Measurements from ENCODE around the gene MCAM. TPM values are rescaled to one million over a fixed set of nuclear protein-coding genes. Genes with fewer than 3 reads are reported as not detected.

MCAM gene
- total RNA-seq, 2 experiments from 2014 or later: 6.5 to 6.6 TPM

DNA sequence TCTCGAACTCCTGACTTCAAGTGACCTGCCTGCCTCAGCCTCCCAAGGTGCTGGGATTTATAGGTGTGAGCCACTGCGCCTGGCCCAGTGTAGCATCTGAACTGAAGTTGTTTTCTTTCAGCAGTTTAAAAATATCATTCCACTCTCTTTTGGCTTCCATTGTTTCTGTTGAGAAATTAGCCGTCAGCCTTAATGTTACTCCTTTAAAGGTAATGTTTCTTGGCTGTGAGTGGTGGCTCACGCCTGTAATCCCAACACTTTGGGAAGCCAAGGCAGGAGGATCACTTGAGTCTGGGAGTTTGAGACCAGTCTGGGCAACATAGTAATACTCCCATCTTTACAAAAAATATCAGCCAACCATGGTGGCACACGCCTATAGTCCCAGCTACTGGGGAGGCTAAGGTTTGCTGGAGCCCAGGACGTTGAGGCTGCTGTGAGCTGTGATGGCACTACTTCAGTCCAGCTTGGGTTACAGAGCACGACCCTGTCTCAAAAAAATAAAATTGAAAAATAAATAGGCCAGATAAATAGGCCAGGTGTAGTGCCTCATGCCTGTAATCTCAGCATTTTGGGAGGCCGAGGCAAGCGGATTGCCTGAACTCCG lies 25.9 kb downstream of the MCAM start:
- Mint-ChIP-seq H3K36me3 (ENCODE audit: low read depth) (peaks cover 41% of the 10 kb centered on the region), H3K27ac (no peak overlapping the region), H3K27me3 (no peaks in the 10 kb centered on the region), H3K4me3 (no peak overlapping the region), H3K4me1 (peaks cover 2% of the 10 kb centered on the region), H3K9me3 (peaks cover 3% of the 10 kb centered on the region)
- no peak for DNase-seq
- POLR2A ChIA-PET: no interaction called here
- CTCF ChIA-PET: interaction anchor here (2.4 kb wide), 1 partner anchor 32 kb away, joined by 9 read pairs; no protein-coding TSS in a partner anchor

DNA sequence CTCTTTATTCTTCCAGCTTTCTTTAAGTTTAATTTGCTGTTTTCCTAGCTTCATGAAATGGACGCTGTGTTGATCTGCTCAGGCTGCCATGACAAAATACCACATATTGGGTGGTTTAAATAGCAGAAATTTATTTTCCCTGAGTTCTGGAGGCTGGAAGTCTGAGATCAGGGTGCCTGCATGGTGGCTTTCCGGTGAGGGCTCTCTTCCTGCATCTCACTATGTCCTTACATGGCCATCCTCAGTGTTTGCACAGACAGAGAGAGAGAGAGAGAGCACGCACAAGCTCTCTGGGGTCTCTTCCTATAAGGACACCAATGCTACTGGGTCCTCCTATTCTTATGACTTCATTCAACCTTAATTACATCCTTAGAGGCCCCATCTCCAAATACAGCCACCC lies 28.7 kb downstream of the MCAM start:
- POLR2A ChIA-PET: interaction anchor here (0.7 kb wide), 1 partner anchor 29 kb away, joined by 3 read pairs; no protein-coding TSS in a partner anchor

DNA sequence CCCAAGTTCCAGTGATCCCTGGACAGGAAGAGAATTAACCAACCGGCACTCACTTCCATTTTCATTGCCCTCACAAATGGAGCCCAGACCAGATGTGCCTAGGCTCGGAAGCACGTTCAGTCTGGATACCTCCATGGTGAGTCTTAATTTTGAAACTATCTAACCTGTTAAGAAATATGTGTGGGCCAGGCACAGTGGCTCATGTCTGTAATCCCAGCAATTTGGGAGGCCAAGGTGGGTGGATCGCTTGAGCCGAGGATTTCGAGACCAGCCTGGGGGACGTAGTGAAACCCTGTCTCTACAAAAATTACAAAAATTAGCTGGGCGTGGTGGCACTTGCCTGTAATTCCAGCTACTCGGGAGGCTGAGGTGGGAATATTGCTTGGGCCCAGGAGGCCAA lies 31.5 kb downstream of the MCAM start:
- Mint-ChIP-seq H3K36me3 (ENCODE audit: low read depth) (peaks cover 41% of the 10 kb centered on the region), H3K27me3 (no peaks in the 10 kb centered on the region), H3K9me3 (no peaks in the 10 kb centered on the region), H3K27ac (no peak overlapping the region), H3K4me3 (no peak overlapping the region), H3K4me1 (peaks cover 28% of the 10 kb centered on the region)
- POLR2A ChIA-PET: interaction anchor here (1.3 to 1.6 kb wide), 2 partner anchors 21 to 22 kb away, joined by 3 to 8 read pairs; no protein-coding TSS in a partner anchor
- no peak for DNase-seq
- CTCF ChIA-PET: interaction anchor here (1.1 to 5.8 kb wide), 8 partner anchors 22 to 203 kb away, joined by 3 to 74 read pairs (median 4); partner anchors contain the start of gene CBL

More for the DNA sequence above, 28.7 kb downstream of the MCAM start:
- H3K36me3 Mint-ChIP-seq (ENCODE audit: low read depth): peaks cover 53% of the 10 kb centered on the region
- H3K9me3 Mint-ChIP-seq: peaks cover 3% of the 10 kb centered on the region
- DNase-seq: no peak
- peaks cover 15% of the 10 kb centered on the region for H3K4me1 Mint-ChIP-seq
- H3K4me3 Mint-ChIP-seq: no peak overlapping the region
- no peak overlapping the region for H3K27ac Mint-ChIP-seq
- no peaks in the 10 kb centered on the region for H3K27me3 Mint-ChIP-seq
- CTCF ChIA-PET: interaction anchor here (1.3 kb wide), 1 partner anchor 33 kb away, joined by 4 read pairs; no protein-coding TSS in a partner anchor

DNA sequence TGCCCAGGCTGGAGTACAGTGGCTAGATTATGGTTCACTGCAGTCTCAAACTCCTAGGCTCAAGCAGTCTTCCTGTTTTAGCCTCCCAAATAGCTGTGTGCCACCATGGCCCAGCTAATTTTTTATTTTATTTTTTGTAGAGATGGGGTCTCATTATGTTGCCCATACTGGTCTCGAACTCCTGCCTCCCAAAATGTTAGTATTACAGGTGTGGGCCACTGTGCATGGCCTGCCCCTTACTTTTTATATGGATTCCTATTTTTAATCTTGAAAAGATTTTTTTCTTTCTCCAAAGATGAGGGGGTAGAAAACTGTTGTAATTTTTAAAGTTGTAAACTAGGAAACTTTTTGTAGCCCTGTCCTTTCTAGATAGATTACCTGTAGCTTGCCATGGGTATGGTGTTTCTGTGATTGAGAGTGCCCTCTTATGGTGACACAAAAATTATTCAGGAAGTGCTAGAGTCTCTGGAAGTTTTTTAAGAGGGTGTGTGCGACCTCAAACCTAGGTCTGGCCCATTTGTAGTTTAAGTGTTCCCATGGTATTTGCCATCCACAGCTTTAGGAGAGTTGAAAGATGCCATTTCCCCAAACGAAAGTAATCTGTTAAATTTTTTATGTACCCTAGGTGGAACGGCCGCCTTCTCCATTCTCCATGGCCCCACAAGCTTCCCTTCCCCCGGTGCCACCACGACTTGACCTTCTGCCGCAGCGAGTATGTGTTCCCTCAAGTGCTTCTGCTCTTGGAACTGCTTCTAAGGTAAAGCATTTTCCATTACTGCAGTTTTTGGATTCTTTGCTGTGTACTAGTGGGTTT lies 32.4 kb downstream of the MCAM start:
- no peaks in the 10 kb centered on the region for H3K9me3 Mint-ChIP-seq
- H3K27me3 Mint-ChIP-seq: no peaks in the 10 kb centered on the region
- H3K4me3 Mint-ChIP-seq: no peak overlapping the region
- H3K4me1 Mint-ChIP-seq: peaks cover 28% of the 10 kb centered on the region
- ChIA-PET CTCF (interaction anchor here (0.7 to 5.8 kb wide), 22 partner anchors 8 to 217 kb away, joined by 3 to 74 read pairs (median 4); partner anchors contain the start of genes CBL and VPS11), POLR2A (interaction anchor here (1.3 to 3.2 kb wide), 3 partner anchors 20 to 78 kb away, joined by 3 to 25 read pairs (median 8); partner anchors contain the start of gene CBL)
- H3K27ac Mint-ChIP-seq: peak overlapping the region; percentile 12
- peaks cover 42% of the 10 kb centered on the region for H3K36me3 Mint-ChIP-seq (ENCODE audit: low read depth)
- DNase-seq: no peak

DNA sequence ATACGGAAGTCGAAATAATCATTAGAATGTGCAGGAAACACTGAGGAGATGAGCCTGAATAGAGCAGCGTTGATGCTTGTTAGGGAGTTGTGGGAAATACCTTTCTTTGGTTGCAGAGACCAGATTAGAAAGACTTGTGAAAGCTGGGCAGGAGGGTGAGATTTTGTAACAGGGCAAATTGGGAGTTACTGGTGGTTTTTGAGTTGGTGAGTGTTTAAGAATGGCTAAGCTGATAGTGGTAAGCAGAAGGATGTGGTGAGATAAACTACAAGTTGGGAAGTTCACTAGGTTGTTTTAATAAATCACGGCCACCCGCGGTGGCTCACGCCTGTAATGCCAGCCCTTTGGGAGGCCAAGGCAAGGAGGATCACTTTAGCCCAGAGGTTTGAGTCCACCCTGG lies 34.4 kb downstream of the MCAM start:
- no peak for DNase-seq
- Mint-ChIP-seq H3K27me3 (no peaks in the 10 kb centered on the region), H3K27ac (peak overlapping the region; percentile 5), H3K36me3 (ENCODE audit: low read depth) (peaks cover 45% of the 10 kb centered on the region), H3K4me3 (no peak overlapping the region), H3K9me3 (no peaks in the 10 kb centered on the region), H3K4me1 (peaks cover 28% of the 10 kb centered on the region)
- POLR2A ChIA-PET: interaction anchor here (1.0 to 3.2 kb wide), 5 partner anchors 16 to 76 kb away, joined by 3 to 25 read pairs (median 4); partner anchors contain the start of gene CBL
- CTCF ChIA-PET: interaction anchor here (1.2 to 5.8 kb wide), 6 partner anchors 10 to 113 kb away, joined by 3 to 74 read pairs (median 12); partner anchors contain the start of genes CBL and NLRX1

DNA sequence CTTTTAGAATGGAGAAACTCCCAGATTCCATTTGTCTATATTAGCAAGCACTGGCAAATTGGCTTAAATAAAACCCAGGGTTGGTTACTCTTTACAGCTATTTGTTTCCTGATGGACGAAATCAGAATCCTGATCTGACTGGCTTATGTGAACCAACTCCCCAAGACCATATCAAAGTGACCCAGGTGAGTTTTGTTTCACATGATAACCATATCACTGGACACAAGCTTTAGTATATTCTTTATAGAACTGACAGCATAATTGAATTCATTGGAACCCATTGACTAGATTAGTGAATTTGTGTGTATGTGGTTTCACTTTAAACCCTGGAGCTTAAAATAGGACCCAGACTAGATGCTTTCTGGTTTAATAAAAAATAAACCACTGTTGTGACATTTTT lies 39.3 kb downstream of the MCAM start:
- H3K27ac Mint-ChIP-seq: no peak overlapping the region

DNA sequence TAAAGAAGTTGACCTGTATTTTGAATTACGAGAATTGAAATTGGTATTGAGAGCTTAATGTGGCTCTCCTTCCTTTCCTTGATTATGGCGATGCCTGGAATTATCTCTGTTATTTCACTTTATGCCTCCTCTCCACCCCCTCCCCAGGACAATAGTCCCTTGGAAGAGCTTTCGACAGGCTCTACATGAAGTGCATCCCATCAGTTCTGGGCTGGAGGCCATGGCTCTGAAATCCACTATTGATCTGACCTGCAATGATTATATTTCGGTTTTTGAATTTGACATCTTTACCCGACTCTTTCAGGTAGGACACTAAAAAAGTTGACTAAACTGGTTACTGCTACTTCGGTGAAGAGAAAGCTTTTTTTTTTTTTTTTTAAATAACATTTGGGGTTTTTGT lies 43.2 kb downstream of the MCAM start:
- POLR2A ChIA-PET: no interaction called here

More for the DNA sequence above, 39.3 kb downstream of the MCAM start:
- ChIA-PET POLR2A (interaction anchor here (1.1 kb wide), 2 partner anchors 65 to 71 kb away, joined by 3 to 5 read pairs; partner anchors contain the start of gene CBL), CTCF (interaction anchor here (1.2 to 2.6 kb wide), 5 partner anchors 11 to 72 kb away, joined by 3 to 13 read pairs (median 6); partner anchors contain the start of gene CBL)
- Mint-ChIP-seq H3K4me1 (peaks cover 8% of the 10 kb centered on the region), H3K27me3 (no peaks in the 10 kb centered on the region), H3K36me3 (ENCODE audit: low read depth) (peaks cover 54% of the 10 kb centered on the region), H3K9me3 (no peaks in the 10 kb centered on the region), H3K4me3 (no peak overlapping the region)
- no peak for DNase-seq

DNA sequence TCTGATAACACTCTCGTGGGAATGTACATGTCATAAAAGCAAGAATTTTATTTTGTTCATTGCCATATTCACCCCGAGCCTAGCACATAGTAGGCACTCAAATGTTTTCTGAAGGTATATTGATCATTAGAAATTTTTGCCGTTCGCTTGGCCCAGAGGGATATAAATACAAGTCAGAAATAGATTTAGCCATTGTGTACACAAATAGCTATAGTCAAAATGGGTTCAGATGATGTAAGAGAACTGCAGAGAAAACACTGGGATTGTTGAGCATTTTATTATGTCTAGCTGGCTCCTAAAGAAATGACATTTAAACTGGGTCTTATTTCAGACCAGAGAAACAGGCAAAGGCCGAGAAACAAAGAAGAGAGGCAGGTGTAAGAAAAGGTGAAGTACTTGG lies 49.3 kb downstream of the MCAM start:
- CTCF ChIA-PET: interaction anchor here (1.2 to 2.7 kb wide), 3 partner anchors 17 to 98 kb away, joined by 3 to 20 read pairs (median 4); partner anchors contain the start of gene CBL
- H3K36me3 Mint-ChIP-seq (ENCODE audit: low read depth): peaks cover 20% of the 10 kb centered on the region
- H3K27me3 Mint-ChIP-seq: no peaks in the 10 kb centered on the region
- DNase-seq: no peak
- H3K4me1 Mint-ChIP-seq: peaks cover 35% of the 10 kb centered on the region
- H3K4me3 Mint-ChIP-seq: no peak overlapping the region
- H3K27ac Mint-ChIP-seq: no peak overlapping the region
- H3K9me3 Mint-ChIP-seq: no peaks in the 10 kb centered on the region
- POLR2A ChIA-PET: no interaction called here

More for the DNA sequence above, 43.2 kb downstream of the MCAM start:
- no peaks in the 10 kb centered on the region for H3K9me3 Mint-ChIP-seq
- no peaks in the 10 kb centered on the region for H3K27me3 Mint-ChIP-seq
- no peaks in the 10 kb centered on the region for H3K4me1 Mint-ChIP-seq
- peaks cover 50% of the 10 kb centered on the region for H3K36me3 Mint-ChIP-seq (ENCODE audit: low read depth)
- H3K4me3 Mint-ChIP-seq: no peak overlapping the region
- H3K27ac Mint-ChIP-seq: no peak overlapping the region
- DNase-seq: no peak
- CTCF ChIA-PET: interaction anchor here (0.5 to 4.4 kb wide), 7 partner anchors 10 to 323 kb away, joined by 3 to 25 read pairs (median 3); no protein-coding TSS in a partner anchor

DNA sequence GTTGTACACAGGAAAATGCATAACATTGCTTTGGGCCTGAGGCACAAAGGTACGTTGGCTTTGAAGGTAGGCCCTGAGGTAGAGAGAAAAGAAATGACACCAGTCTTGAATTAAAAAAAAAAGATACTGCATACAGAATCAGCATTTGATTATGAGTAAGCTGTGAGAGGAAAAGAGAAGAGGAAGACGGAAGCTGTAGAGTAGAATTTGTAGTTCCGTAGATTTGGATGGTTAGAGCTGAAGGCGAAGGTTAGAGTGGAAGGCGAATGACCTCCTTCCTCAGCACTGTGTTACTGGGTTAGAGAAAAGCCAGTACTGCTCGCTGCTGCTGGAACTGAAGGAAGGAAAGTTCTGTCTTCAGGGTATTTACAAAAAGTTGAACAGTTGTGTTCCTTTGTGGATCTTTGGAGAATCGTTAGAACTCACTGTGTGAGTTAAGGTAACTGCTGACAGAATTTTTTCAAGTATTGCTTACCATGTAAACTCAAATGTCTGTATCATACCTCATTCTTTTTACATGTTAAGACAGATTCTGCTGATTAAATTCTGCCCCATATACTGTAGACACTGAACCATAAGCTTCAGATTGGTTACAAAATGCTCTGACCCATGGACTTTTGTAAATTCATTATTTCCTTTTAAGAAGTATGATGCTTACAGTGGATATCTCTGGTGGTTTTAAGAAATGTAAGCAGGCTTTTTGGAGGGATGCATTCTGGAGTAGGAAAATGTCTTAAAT lies 50.2 kb downstream of the MCAM start:
- DNase-seq: no peak
- H3K27me3 Mint-ChIP-seq: no peaks in the 10 kb centered on the region
- H3K4me3 Mint-ChIP-seq: peak overlapping the region; percentile 11
- peak overlapping the region; percentile 50 for H3K27ac Mint-ChIP-seq
- ChIA-PET CTCF (interaction anchor here (0.7 to 2.7 kb wide), 6 partner anchors 10 to 97 kb away, joined by 3 to 20 read pairs (median 6); partner anchors contain the start of gene CBL), POLR2A (interaction anchor here (0.6 to 1.4 kb wide), 6 partner anchors 16 to 394 kb away, joined by 3 to 4 read pairs (median 3); partner anchors contain the start of gene HINFP)
- H3K36me3 Mint-ChIP-seq (ENCODE audit: low read depth): peaks cover 12% of the 10 kb centered on the region
- H3K4me1 Mint-ChIP-seq: peaks cover 35% of the 10 kb centered on the region
- H3K9me3 Mint-ChIP-seq: no peaks in the 10 kb centered on the region

DNA sequence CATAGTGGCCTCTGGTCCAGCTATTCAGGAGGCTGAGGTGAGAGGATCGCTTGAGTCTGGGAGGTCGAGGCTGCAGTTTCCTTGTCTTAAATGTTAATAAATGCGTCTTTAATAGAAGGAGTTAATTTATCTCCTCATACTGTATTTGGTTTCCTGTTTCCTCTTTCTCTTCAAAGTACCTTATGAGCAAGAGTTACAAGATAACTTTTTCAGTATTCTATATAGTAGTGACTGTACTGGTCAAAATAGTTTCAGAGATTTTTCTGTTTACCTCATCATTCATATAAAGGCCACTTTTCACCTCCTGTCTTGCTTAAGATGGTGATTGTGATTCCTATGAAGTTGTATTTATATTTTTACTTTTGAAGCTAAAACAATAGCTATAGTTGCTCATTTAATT lies 50.9 kb downstream of the MCAM start:
- Mint-ChIP-seq H3K9me3 (no peaks in the 10 kb centered on the region), H3K4me3 (no peak overlapping the region), H3K27me3 (no peaks in the 10 kb centered on the region), H3K36me3 (ENCODE audit: low read depth) (peaks cover 12% of the 10 kb centered on the region), H3K4me1 (peaks cover 35% of the 10 kb centered on the region), H3K27ac (peak overlapping the region; percentile 50)
- DNase-seq: no peak
- CTCF ChIA-PET: interaction anchor here (0.7 to 2.7 kb wide), 5 partner anchors 11 to 74 kb away, joined by 3 to 20 read pairs (median 6); partner anchors contain the start of gene CBL
- POLR2A ChIA-PET: interaction anchor here (1.2 to 1.4 kb wide), 4 partner anchors 60 to 172 kb away, joined by 3 to 4 read pairs (median 3); partner anchors contain the start of gene HINFP

DNA sequence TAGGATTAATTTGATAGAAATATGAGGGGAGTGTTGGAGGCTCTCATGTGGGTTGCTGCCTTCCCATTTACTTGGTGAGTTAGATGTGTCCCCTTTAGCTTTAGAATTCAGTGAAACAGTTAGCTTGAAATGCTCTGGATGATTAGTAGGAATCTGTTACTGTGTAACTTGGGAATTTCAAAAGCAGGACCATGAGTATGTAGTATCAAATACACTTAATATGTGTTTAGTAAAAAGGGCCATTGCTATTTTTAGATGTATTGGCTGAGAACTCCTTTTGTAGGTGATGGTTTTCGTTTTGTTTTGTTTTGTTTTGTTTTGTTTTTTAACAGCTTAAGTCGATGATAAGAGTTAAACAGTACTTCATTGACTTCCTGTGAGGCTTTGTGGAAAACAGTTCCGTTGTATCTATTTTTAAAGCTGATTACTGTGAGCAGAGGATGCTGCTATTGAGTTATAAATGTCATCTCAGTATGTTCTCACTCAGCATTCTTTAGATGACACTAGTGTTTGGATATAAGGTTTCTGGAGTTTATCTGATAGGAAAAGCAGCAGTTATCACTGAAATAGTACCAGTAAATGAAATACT lies 53.5 kb downstream of the MCAM start:
- Mint-ChIP-seq H3K4me3 (no peak overlapping the region), H3K4me1 (peaks cover 54% of the 10 kb centered on the region), H3K27ac (no peak overlapping the region), H3K27me3 (no peaks in the 10 kb centered on the region), H3K36me3 (ENCODE audit: low read depth) (peaks cover 20% of the 10 kb centered on the region), H3K9me3 (no peaks in the 10 kb centered on the region)
- ChIA-PET POLR2A (interaction anchor here (0.9 to 4.4 kb wide), 16 partner anchors 13 to 266 kb away, joined by 3 to 41 read pairs (median 4); partner anchors contain the start of genes C2CD2L, CBL, CENATAC and HYOU1), CTCF (interaction anchor here (0.6 to 4.1 kb wide), 13 partner anchors 11 to 94 kb away, joined by 3 to 43 read pairs (median 4); partner anchors contain the start of gene CBL)
- no peak for DNase-seq

All from activated CD4-positive, alpha-beta memory T cell treated with anti-CD3 and anti-CD28 coated beads, Interleukin-2, amount 10 ng/mL, durations not matched to agents 7 days and 5 days (primary cell).